AG04449 (cell line): ENCODE data around the gene RHOF.

Experiments used
- CTCF ChIA-PET: fragments of 350-600 bp; formaldehyde crosslinking; extraction: SDS; loops from one replicate; lab custom pipeline; 2021; ENCODE audit warnings: antibody characterized with exemption; lab: Yijun Ruan, JAX
- POLR2A ChIA-PET: fragments of 400-600, 350-600 bp; formaldehyde crosslinking; extraction: SDS; loops from one replicate; lab custom pipeline; 2020; ENCODE audit warnings: antibody characterized with exemption, inconsistent platforms; lab: Yijun Ruan, JAX
- DNase-seq: peaks from one replicate; pipeline ENCODE4 v3.0.0-alpha.2; 2010; ENCODE audit warnings: low read depth, low spot score
- H3K4me3 ChIP-seq: 2 replicates; pipeline ENCODE4 v1.5.1; 2011; ENCODE audit warnings: low read depth, mild to moderate bottlenecking, control low read depth, low read length
- TF ChIP-seq, protein P1 (sequence below): IDR thresholded peaks from one replicate; pipeline ENCODE4 v1.5.1; 2011; ENCODE audit warnings: mild to moderate bottlenecking, moderate library complexity, low read length, control low read depth, inconsistent platforms; ENCODE audit not compliant: insufficient read depth; ENCODE audit errors: missing control alignments

Gene RHOF

GRCh38 chr12:121776190-121777098 is 17.0 kb downstream of the RHOF start:
- DNase-seq: no peak
- CTCF ChIA-PET: interaction anchor here (0.7 to 32.5 kb wide), 21 partner anchors 9 to 117 kb away, joined by 3 to 1100 read pairs (median 4); partner anchors contain the start of genes PSMD9, RHOF and SETD1B
- TF ChIP-seq, protein P1, sequence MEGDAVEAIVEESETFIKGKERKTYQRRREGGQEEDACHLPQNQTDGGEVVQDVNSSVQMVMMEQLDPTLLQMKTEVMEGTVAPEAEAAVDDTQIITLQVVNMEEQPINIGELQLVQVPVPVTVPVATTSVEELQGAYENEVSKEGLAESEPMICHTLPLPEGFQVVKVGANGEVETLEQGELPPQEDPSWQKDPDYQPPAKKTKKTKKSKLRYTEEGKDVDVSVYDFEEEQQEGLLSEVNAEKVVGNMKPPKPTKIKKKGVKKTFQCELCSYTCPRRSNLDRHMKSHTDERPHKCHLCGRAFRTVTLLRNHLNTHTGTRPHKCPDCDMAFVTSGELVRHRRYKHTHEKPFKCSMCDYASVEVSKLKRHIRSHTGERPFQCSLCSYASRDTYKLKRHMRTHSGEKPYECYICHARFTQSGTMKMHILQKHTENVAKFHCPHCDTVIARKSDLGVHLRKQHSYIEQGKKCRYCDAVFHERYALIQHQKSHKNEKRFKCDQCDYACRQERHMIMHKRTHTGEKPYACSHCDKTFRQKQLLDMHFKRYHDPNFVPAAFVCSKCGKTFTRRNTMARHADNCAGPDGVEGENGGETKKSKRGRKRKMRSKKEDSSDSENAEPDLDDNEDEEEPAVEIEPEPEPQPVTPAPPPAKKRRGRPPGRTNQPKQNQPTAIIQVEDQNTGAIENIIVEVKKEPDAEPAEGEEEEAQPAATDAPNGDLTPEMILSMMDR: peak; percentile 89
- POLR2A ChIA-PET: no interaction called here
- H3K4me3 ChIP-seq: no peak overlapping the region

- ChIA-PET CTCF (interaction anchor here (0.7 to 32.5 kb wide), 8 partner anchors 9 to 79 kb away, joined by 3 to 1100 read pairs (median 12); partner anchors contain the start of genes RHOF and SETD1B), POLR2A (no interaction called here)
- no peak overlapping the region for H3K4me3 ChIP-seq
- TF ChIP-seq, protein P1: no peak
- no peak for DNase-seq
Measured at GRCh38 chr12:121775501-121775900, 18.0 kb downstream of the RHOF start.

- POLR2A ChIA-PET: no interaction called here
- CTCF ChIA-PET: interaction anchor here (0.7 to 32.5 kb wide), 8 partner anchors 9 to 78 kb away, joined by 3 to 1100 read pairs (median 6); partner anchors contain the start of genes RHOF and SETD1B
- TF ChIP-seq, protein P1: no peak
- no peak overlapping the region for H3K4me3 ChIP-seq
- no peak for DNase-seq
Measured at GRCh38 chr12:121774968-121775474, 18.5 kb downstream of the RHOF start.

- CTCF ChIA-PET: interaction anchor here (0.6 to 32.5 kb wide), 24 partner anchors 9 to 350 kb away, joined by 3 to 1100 read pairs (median 4); partner anchors contain the start of genes HPD, RHOF, SETD1B and TMEM120B
- TF ChIP-seq, protein P1: peak; percentile 88
- no peak overlapping the region for H3K4me3 ChIP-seq
- no peak for DNase-seq
- POLR2A ChIA-PET: no interaction called here
Measured at GRCh38 chr12:121773011-121773777, 20.3 kb downstream of the RHOF start.

DNA sequence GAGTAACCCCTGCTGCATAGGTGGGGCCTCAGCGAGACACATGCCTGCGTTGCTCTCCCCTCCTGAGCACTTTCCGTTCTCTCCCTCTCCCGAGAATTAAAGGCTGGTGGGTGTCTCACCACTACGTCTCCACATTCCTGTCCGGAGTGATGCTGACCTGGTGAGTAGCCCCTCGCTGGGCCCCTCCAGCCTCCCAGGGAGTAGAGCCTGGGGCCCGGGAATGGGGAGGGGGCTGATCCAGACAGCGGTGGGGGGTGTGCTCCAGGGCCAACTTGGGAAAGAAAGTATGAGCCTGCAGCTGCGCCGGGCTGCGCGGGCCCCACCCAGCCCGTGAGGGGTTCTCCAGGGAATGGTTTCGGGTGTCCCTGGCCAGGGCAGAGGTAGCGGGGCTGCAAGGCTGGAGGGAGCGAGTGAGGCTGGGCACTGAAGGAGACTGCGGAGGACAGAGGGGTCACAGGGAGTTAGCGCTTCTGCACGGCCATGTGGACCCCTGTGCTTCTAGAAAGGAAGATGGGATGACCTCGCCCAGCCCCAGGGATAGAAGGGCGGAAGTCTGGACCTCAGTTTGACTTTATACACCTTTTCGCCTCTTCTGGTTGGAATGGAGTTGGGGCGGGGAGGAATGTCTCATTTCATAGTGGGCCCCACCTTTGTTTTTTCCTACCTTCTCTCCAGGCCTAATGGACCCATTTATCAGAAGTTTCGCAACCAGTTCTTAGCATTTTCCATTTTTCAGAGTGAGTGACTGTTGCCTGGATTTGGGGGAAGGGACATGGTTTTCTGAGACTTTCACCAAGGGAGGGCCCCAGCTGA is 22.5 kb downstream of the RHOF start:
- H3K4me3 ChIP-seq: no peak overlapping the region
- ChIA-PET POLR2A (no interaction called here), CTCF (interaction anchor here (1.0 to 32.5 kb wide), 3 partner anchors 11 to 74 kb away, joined by 3 to 1100 read pairs (median 229); partner anchors contain the start of genes RHOF and SETD1B)
- TF ChIP-seq, protein P1: no peak
- DNase-seq: no peak
